NCI-H187 (cell line): ENCODE data around the gene TRAF3.

Source experiments
- DNase-seq, 2 experiments: peaks; one replicate each; lab custom pipeline; 2025; lab: John Stamatoyannopoulos, UW

TRAF3 gene

DNA sequence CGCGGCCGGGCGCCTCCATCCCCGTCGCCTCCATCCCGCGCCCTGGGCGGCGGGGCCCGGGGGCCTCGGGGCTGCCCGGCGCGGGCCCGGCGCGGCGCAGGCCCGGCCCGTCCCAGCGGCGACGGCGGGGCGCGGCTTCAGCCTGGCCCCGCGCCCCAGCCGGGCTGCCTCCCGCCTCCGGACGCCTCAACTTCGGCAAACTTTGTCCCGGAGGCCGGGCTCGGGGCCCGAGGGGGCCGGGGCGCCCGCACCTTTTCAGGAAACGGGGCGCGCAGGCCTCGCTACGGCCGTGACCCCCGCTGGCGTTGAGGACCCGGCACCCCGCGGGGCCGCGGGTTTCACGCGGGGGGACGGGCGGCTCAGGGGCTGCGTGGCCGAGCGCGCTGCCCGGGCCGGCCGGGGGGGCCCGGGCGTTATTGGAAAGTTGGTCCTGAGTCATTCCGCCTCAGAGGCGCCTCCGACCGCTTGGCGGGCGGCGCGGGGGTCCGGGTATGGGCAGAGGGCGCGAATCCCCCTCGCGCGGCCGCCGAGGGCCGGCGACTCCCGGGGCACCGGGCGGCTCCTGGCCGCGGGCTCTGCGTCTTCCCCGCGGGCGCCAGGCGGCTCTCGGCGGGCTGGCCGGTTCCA, 575 bp downstream of the TRAF3 start:
- no peak for DNase-seq

DNA sequence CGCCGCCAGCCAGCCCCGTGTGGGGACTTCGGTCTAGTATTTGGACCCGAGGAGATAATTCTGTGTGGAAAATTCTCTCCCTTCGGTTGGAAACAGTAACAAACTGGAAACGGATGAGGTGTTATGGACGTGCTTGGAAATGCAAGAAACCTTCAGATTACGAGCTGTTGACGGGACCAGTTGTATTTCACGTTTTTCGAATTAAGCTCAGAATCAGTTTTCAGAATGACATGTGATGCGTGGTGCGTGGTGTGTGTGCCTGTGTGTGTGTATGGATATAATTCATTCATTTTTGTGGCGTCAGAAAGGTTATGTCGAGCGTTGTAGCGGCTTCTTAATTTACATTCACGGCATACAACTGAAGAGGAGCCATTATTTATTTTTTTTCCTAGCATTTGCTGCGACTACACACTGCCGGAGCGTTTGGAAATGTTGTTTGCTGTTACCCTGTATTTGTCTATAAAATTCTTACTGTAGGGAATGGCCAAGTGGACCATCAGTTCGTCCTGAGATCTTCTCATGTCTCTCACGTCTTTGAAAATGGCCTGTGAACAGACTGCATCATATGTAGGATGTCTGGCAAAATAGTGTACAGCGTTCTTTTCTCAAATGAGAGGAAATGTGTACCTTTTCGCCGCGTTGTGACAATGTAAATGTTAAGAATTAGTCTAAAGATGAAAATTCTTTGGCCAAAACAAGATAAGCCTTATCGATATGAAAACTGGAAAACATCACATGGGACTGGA, 1.3 kb downstream of the TRAF3 start:
- DNase-seq: peak in 1 of 2 experiments; percentile 20

- no peak for DNase-seq
These were observed 1.8 kb downstream of the TRAF3 start for GRCh38 chr14:102779084-102779462.

DNA sequence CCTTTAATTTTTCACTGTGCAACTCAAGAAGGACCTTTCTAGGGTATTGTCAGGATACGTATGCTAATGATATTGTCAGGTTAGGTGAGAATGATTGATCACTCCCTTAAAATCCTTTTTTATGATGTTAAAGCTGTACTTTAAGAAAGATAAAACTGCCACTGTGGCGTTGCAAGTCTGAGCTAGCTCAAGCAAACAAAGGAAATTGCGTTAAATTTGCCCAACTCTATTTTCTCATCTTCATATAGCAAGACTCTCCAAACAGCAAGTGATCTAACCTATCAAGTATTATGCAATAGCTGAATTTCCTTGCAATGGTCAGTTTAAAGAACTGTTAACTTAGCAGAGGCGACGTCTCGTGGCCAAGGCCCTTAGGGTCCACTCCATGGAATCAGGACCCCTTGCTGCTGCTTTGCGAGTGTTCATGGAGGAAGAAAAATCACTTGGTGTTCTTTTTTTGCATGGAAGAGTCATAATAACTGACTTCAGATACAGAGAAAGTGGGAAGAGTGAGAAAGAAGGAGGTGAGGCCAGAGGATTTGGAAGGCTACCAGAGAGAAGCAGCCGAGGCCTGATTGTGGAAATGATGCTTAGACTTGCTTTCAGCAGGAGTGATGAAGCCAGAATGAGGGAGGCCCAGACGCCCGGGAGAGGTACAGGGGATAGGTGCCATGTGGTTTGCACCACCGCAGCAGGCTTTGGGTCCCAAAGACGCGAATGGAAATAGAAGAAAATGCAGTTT, 2.5 kb downstream of the TRAF3 start:
- DNase-seq: no peak

DNA sequence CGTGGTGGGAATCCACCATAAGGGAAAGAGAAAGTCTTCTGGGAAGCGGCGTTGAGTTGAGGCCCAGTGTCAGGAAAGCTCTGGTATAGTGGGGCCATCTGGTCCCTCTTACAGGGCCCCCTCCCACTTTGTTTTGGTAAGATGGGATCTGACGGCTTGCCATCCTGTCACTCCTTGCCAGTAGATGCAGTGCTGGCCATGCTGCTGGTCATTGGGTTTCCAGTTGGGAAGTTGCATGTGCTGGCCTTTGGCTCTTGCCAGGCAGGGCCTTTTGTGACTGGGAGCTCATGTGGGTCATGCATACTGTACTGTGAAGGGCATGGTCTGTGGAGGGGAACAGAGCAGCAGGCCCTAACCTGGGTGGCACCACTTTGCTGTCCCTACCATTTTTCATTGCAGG, 3.8 kb downstream of the TRAF3 start:
- no peak for DNase-seq

GRCh38 chr14:102782974-102783373, 5.7 kb downstream of the TRAF3 start:
- no peak for DNase-seq

DNA sequence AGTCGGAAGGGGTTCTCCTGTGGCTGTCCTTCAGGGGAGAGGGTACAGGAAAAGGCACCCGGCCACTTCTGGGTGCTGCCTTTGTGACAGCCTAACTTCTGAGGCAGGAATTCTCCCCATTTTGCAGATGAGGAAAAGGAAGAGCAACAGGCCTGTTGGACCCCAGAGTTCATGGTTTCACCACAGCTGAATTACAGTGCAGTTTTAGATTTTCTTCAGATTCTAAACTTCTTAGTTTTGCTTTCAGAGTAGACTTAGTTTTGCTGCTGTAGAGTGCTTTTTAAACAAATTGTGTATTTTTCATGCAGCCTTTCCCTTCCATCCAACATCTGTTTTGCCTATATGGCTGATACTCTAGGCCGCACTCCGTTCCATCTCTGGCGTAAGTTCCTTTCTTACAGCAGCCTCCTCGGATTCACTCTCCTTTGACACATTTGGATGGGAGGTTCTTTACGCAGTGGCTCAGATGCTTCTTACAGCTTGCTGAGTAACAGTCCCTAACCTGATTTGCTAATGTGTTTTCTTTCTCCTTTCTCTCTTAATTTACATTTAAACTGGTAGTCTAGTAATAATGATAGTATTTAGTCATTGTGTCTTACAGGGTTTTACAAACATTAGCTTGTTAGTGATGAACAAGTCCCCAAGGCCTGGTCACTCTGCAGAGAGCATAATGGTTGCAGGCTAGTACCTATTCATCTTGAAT, 7.8 kb downstream of the TRAF3 start:
- no peak for DNase-seq

DNA sequence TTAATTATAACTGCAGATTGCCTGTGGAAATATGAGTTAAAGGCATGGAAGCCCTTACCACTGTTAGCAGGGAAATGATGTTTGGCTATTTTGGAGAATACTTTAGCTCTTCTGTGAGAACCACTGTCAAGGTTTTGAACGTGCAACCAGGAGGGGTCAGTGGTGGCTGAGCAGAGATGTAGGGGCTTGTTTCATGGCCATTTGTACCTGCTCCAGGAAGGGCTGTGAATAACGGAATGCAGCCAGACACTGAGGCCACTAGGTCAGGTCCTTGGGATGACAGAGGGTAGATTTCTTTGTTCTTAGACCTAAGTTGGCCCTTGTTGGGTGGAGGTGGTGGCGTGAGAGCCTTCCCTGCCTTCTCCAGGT, 8.3 kb downstream of the TRAF3 start:
- no peak for DNase-seq

- no peak for DNase-seq
These were observed 9.5 kb downstream of the TRAF3 start for GRCh38 chr14:102786768-102787167.

- no peak for DNase-seq
These were observed 12.1 kb downstream of the TRAF3 start for GRCh38 chr14:102789349-102789748.

GRCh38 chr14:102793531-102794328, 16.5 kb downstream of the TRAF3 start:
- DNase-seq: no peak

- DNase-seq: no peak
These were observed 18.0 kb downstream of the TRAF3 start for GRCh38 chr14:102795060-102795925.

DNA sequence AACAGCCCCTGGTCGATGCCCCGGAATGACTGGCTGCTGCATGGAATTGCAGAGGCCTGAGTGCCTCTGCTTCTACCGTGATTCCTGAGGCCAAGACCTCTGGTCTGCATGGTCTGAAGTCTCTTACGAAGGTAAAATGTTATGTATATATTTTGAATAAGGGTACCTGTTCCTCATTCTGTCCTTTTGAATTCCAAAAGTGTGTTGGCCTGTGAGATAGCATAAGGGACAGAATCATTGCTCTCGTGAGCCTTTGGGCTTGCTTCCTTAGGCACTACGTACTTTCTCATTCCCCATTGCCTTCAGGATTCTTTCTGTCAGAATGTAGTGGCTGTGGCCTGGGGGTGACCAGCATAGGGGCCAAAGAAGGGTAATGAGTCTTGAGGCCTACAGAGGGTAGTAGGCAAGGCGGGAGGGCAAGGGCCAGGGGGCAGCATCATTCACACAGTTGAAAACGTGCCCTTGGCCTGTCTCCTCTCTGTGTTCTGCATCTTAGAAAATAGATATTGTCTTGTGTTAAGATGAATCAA, 19.5 kb downstream of the TRAF3 start:
- no peak for DNase-seq

GRCh38 chr14:102798926-102799325, 21.7 kb downstream of the TRAF3 start:
- DNase-seq: no peak

- DNase-seq: no peak
These were observed 22.7 kb downstream of the TRAF3 start for GRCh38 chr14:102799684-102800562.

- no peak for DNase-seq
These were observed 25.7 kb downstream of the TRAF3 start for GRCh38 chr14:102802834-102803523.

GRCh38 chr14:102804858-102805257, 27.6 kb downstream of the TRAF3 start:
- DNase-seq: no peak

DNA sequence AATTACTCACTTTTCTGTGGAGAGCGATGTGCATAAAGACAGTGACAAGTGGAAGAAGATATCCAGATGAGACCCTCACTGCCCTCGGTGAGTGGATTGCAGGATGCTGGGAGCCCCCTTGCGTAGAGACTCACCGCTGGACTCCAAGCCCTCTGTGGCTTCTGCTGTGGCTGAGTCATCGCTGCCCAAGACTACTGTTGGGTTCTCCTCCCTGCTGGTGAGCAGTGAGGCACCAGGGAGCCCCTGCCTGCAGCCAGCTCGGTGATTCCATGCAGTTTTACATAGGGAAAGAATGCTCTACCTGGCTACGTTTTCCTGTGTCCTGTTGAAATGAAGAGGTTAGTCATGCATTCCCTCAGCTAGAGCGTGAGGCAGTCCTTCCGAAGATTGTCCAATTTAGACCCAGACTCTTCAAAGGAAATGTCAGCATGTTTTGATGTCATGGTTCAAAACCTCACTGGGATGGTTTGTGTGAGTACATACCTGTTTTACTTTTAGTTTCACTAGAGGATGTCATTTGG, 28.2 kb downstream of the TRAF3 start:
- DNase-seq: no peak

DNA sequence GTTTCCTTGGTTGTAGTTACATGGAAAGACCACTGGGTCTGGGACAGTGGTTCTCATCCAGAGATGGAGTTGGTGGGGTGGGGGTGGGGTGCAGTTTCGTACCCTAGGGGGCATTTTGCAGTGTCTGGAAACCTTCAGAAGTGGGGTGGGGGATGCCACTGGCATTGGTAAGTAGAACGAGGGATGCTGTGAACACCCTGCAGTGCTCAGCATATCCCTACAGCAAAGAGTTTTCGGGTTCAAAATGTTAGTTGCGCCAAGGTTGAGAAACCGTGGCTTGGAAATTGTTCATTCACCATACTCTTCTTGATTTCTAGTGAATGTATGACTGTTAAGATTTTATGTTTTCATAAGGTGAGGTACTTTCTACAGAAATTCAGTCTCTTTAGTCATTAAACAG, 28.7 kb downstream of the TRAF3 start:
- DNase-seq: no peak
